IPS-NIHi7 (cell line): ENCODE data around the gene PROC.
A peak's percentile ranks its signal among the peaks of the same experiment; 100 is the strongest.
"Not testable (repeated sequence)": the region's sequence is repeated elsewhere in the genome, so short reads cannot be mapped to it uniquely, and the experiment has no call there.

Experiments used
- DNase-seq: peaks from one replicate; pipeline ENCODE4 v3.0.0; 2012; ENCODE audit warnings: mixed read lengths; ENCODE audit errors: extremely low spot score

The PROC gene

GRCh38 chr2:127427376-127428056, 9.3 kb downstream of the PROC start:
- no peak for DNase-seq

GRCh38 chr2:127428057-127428814, 10.0 kb downstream of the PROC start:
- no peak for DNase-seq

- no peak for DNase-seq
Observed at GRCh38 chr2:127428815-127429109, 10.5 kb downstream of the PROC start.

- DNase-seq: no peak
Observed at GRCh38 chr2:127429291-127429690, 11.1 kb downstream of the PROC start.

- no peak for DNase-seq
Observed at GRCh38 chr2:127429844-127430425, 11.7 kb downstream of the PROC start.

- DNase-seq: no peak
Observed at GRCh38 chr2:127431408-127432023, 13.3 kb downstream of the PROC start.

- DNase-seq: no peak
Observed at GRCh38 chr2:127434515-127434914, 16.3 kb downstream of the PROC start.

- no peak for DNase-seq
Observed at GRCh38 chr2:127437056-127437455, 18.8 kb downstream of the PROC start.

- no peak for DNase-seq
Observed at GRCh38 chr2:127437781-127438726, 19.8 kb downstream of the PROC start.

- no peak for DNase-seq
Observed at GRCh38 chr2:127439343-127439742, 21.1 kb downstream of the PROC start.

GRCh38 chr2:127448526-127448925, 30.3 kb downstream of the PROC start:
- DNase-seq: no peak

- no peak for DNase-seq
Observed at GRCh38 chr2:127449414-127449813, 31.2 kb downstream of the PROC start.

- no peak for DNase-seq
Observed at GRCh38 chr2:127449898-127450297, 31.7 kb downstream of the PROC start.

- DNase-seq: no peak
Observed at GRCh38 chr2:127451981-127452380, 33.8 kb downstream of the PROC start.

- DNase-seq: not testable (repeated sequence)
Observed at GRCh38 chr2:127452423-127452822, 34.2 kb downstream of the PROC start.

- DNase-seq: no peak
Observed at GRCh38 chr2:127453013-127453391, 34.8 kb downstream of the PROC start.

GRCh38 chr2:127453392-127454171, 35.4 kb downstream of the PROC start:
- DNase-seq: peak; percentile 74

- DNase-seq: no peak
Observed at GRCh38 chr2:127454595-127455565, 36.7 kb downstream of the PROC start.
